K562 (cell line): ENCODE measurements around the gene HRCT1. TPM values are rescaled to one million over a fixed set of nuclear protein-coding genes. Genes with fewer than 3 reads are reported as not detected.
A peak's percentile ranks its signal among the peaks of the same experiment; 100 is the strongest.

Source experiments
- BRD9 ChIP-seq: fragments of 450-650 bp; IDR thresholded peaks from 2 replicates; pipeline ENCODE4 v1.6.1; 2018; ENCODE audit warnings: low read depth; ENCODE audit not compliant: partially characterized antibody
- CC2D1A ChIP-seq: fragments of 450-650 bp; IDR thresholded peaks from 2 replicates; pipeline ENCODE4 v1.6.1; 2017; ENCODE audit warnings: mild to moderate bottlenecking
- CXXC5 ChIP-seq: fragments of 250-450 bp; sonication (Bioruptor Pico); IDR thresholded peaks from 2 replicates; pipeline ENCODE4 v1.8.0; 2022; ENCODE audit warnings: inconsistent platforms, mild to moderate bottlenecking, moderate library complexity
- EHMT2 ChIP-seq: fragments of 450-650 bp; IDR thresholded peaks from 2 replicates; pipeline ENCODE4 v1.6.1; 2018; ENCODE audit warnings: antibody characterized with exemption
- ELF1 ChIP-seq: fragments of 200-800 bp; sonication (Bioruptor generic); IDR thresholded peaks from 2 replicates; pipeline ENCODE4 v1.6.1; 2016; ENCODE audit warnings: missing genetic modification characterization, missing compliant biosample characterization
- EP400 ChIP-seq: fragments of 450-650 bp; IDR thresholded peaks from 2 replicates; pipeline ENCODE4 v1.6.1; 2017; ENCODE audit warnings: antibody characterized with exemption, mild to moderate bottlenecking, moderate library complexity
- ETV1 ChIP-seq: fragments of 450-650 bp; conservative IDR thresholded peaks from 2 replicates; pipeline ENCODE4 v1.6.1; 2016; ENCODE audit warnings: missing genetic modification characterization, control low read depth, low read depth, missing compliant biosample characterization
- IFI16 ChIP-seq: fragments of 250-450 bp; sonication (Bioruptor Pico); IDR thresholded peaks from 2 replicates; pipeline ENCODE4 v2.1.2; 2022; ENCODE audit warnings: mild to moderate bottlenecking, inconsistent platforms
- PCBP2 ChIP-seq: fragments of 200-400 bp; formaldehyde crosslinking; IDR thresholded peaks from 2 replicates; pipeline ENCODE4 v1.6.1; 2018; ENCODE audit warnings: low read length, low read depth, mild to moderate bottlenecking, moderate library complexity; ENCODE audit not compliant: poor library complexity, severe bottlenecking
- PHF20 ChIP-seq: fragments of 450-650 bp; IDR thresholded peaks from 2 replicates; pipeline ENCODE4 v1.6.1; 2018; ENCODE audit not compliant: partially characterized antibody
- ZNF184 ChIP-seq: sonication (generic); formaldehyde crosslinking; IDR thresholded peaks from 2 replicates; pipeline ENCODE4 v1.5.0; 2020; ENCODE audit warnings: missing genetic modification reagents
- ZNF347 ChIP-seq: fragments of 450-650 bp; formaldehyde crosslinking; IDR thresholded peaks from 2 replicates; pipeline ENCODE4 v1.4.0; 2020; ENCODE audit warnings: low read depth, mild to moderate bottlenecking, moderate library complexity
- polyA plus RNA-seq, 8 experiments: library from polyadenylated mRNA; depleted of rRNA in 4 of 8; stranded (reverse) in 5 of 8; unstranded in 3 of 8; fragments of >200 nt; fragmentation: Nextera tagmentation in 2 of 8; fragmentation: Illumina TruSeq in 1 of 8; extraction: Ambion mirVana in 2 of 8; extraction: Trizol in 1 of 8; gene quantifications; 2 replicates each; pipeline versions ENCODE4 v1.2.1 to v1.2.3, GENCODE V29; 2011 to 2014; ENCODE audit warnings: inconsistent platforms in 1 of 8, missing spikeins in 1 of 8
- total RNA-seq, 7 experiments: library from RNA; depleted of rRNA in 6 of 7; stranded (reverse); fragments of >200 nt in 6 of 7; fragmentation: Illumina TruSeq in 2 of 7; extraction: Trizol in 2 of 7; gene quantifications; 2 replicates each; pipeline versions ENCODE4 v1.2.1 to v1.2.3, GENCODE V29; 2011 to 2021; ENCODE audit warnings: low replicate concordance in 1 of 7
- TF ChIP-seq, protein P1 (sequence below): sonication (generic); formaldehyde crosslinking; IDR thresholded peaks from 2 replicates; pipeline ENCODE4 v1.5.0; 2020; ENCODE audit warnings: missing genetic modification reagents
- TF ChIP-seq, protein P2 (sequence below), 3 experiments: IDR thresholded peaks in 2 of 3; conservative IDR thresholded peaks in 1 of 3; 2 replicates each; pipeline ENCODE4 v1.5.1; 2011 to 2012; ENCODE audit warnings: low read length in 3 of 3, mild to moderate bottlenecking in 3 of 3, control low read depth in 2 of 3, improper control_type of control experiment in 1 of 3, inconsistent platforms in 1 of 3, low read depth in 1 of 3, mixed read lengths in 1 of 3, moderate library complexity in 1 of 3; ENCODE audit not compliant: insufficient read depth in 2 of 3
- TF ChIP-seq, protein P3 (sequence below), 2 experiments: fragments of 450-650 bp in 1 of 2; sonication (generic) in 1 of 2; formaldehyde crosslinking in 1 of 2; IDR thresholded peaks; 2 replicates each; pipeline versions ENCODE4 v1.7.1 to v1.9.0; 2016 to 2022; ENCODE audit warnings: inconsistent platforms in 1 of 2, mild to moderate bottlenecking in 1 of 2, missing genetic modification reagents in 1 of 2

HRCT1 gene
- total and polyA plus RNA-seq, 9 of the 15 experiments (the other 6 are each of a cell fraction or from before 2014, with no cell fraction given), result 0.40 TPM; not detected in 8

DNA sequence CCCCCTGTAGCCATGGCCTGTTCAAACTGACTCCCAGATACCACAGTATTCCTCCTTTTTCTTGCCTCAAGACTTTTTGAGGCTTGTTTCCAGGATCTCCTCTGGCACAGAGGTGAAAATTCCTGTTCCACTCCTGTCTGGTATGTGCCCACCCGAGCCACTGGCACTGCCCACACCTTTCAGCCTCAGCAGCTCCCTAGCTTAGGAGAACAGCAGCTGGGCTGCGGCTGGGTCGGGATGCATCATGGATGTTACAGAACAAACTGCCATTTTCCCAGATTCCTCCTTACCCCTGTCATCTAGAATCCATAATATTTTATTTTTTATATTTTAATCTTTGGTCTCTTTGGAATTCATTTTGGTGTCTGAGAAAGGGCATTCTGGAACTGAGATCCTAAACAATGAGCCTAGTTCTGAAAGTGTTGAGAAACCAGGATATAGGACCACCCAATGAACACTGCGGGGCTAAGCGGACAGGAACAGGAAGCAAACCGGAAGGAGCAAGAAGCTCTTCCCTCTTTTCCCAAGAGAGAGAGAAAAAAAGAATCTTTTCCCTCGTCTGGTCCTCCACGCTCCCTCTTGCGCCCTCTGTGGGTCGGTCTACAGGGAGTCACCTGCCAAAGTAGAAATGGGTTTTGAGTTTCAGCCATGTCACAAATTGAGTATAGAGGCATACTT lies 39.5 kb downstream of the HRCT1 start (continued):
- TF ChIP-seq, protein P1, sequence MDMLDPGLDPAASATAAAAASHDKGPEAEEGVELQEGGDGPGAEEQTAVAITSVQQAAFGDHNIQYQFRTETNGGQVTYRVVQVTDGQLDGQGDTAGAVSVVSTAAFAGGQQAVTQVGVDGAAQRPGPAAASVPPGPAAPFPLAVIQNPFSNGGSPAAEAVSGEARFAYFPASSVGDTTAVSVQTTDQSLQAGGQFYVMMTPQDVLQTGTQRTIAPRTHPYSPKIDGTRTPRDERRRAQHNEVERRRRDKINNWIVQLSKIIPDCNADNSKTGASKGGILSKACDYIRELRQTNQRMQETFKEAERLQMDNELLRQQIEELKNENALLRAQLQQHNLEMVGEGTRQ, result peak; percentile 10; the same call in 1 of the 2 replicates
- TF ChIP-seq EHMT2 (peak; percentile 65), CC2D1A (peak; percentile 65; the same call in 1 of the 2 replicates), ELF1 (tag) (peak; percentile 86), PCBP2 (no peak), BRD9 (peak; percentile 36), ETV1 (peak; percentile 73), EP400 (0 out of 2 replicates have a peak, but pooled peaks have one; percentile 31), CXXC5 (CRISPR knock-in tag) (peak; percentile 35; the same call in 1 of the 2 replicates), ZNF347 (CRISPR knock-in tag) (no peak), ZNF184 (CRISPR knock-in tag) (no peak), PHF20 (peak; percentile 62), IFI16 (CRISPR knock-in tag) (no peak)
- TF ChIP-seq, protein P2, sequence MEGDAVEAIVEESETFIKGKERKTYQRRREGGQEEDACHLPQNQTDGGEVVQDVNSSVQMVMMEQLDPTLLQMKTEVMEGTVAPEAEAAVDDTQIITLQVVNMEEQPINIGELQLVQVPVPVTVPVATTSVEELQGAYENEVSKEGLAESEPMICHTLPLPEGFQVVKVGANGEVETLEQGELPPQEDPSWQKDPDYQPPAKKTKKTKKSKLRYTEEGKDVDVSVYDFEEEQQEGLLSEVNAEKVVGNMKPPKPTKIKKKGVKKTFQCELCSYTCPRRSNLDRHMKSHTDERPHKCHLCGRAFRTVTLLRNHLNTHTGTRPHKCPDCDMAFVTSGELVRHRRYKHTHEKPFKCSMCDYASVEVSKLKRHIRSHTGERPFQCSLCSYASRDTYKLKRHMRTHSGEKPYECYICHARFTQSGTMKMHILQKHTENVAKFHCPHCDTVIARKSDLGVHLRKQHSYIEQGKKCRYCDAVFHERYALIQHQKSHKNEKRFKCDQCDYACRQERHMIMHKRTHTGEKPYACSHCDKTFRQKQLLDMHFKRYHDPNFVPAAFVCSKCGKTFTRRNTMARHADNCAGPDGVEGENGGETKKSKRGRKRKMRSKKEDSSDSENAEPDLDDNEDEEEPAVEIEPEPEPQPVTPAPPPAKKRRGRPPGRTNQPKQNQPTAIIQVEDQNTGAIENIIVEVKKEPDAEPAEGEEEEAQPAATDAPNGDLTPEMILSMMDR (IDR thresholded peaks at IDR 0.05 in 2 of 3, conservative IDR thresholded peaks at IDR 0.05 in 1 of 3; ENCODE audit: insufficient read depth in 2 of 3, low read depth in 1 of 3, low read length in 3 of 3), result peak; percentile 76 to 85 (median 81)
- TF ChIP-seq, protein P3, sequence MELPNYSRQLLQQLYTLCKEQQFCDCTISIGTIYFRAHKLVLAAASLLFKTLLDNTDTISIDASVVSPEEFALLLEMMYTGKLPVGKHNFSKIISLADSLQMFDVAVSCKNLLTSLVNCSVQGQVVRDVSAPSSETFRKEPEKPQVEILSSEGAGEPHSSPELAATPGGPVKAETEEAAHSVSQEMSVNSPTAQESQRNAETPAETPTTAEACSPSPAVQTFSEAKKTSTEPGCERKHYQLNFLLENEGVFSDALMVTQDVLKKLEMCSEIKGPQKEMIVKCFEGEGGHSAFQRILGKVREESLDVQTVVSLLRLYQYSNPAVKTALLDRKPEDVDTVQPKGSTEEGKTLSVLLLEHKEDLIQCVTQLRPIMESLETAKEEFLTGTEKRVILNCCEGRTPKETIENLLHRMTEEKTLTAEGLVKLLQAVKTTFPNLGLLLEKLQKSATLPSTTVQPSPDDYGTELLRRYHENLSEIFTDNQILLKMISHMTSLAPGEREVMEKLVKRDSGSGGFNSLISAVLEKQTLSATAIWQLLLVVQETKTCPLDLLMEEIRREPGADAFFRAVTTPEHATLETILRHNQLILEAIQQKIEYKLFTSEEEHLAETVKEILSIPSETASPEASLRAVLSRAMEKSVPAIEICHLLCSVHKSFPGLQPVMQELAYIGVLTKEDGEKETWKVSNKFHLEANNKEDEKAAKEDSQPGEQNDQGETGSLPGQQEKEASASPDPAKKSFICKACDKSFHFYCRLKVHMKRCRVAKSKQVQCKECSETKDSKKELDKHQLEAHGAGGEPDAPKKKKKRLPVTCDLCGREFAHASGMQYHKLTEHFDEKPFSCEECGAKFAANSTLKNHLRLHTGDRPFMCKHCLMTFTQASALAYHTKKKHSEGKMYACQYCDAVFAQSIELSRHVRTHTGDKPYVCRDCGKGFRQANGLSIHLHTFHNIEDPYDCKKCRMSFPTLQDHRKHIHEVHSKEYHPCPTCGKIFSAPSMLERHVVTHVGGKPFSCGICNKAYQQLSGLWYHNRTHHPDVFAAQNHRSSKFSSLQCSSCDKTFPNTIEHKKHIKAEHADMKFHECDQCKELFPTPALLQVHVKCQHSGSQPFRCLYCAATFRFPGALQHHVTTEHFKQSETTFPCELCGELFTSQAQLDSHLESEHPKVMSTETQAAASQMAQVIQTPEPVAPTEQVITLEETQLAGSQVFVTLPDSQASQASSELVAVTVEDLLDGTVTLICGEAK (IDR thresholded peaks at IDR 0.05), result peak; percentile 81
- TF ChIP-seq, protein P3 (CRISPR knock-in tag; IDR thresholded peaks at IDR 0.05), result no peak
